Astrocyte (in vitro differentiated cells and primary cell): ENCODE data around the gene CAMK2B. TPM values are rescaled to one million over a fixed set of nuclear protein-coding genes. Genes with fewer than 3 reads are reported as not detected.

Experiments used
- DNase-seq: peaks from one replicate; pipeline ENCODE4 v3.0.0-alpha.2; 2010; ENCODE audit warnings: low read depth
- FAIRE-seq: peaks from 2 replicates; lab custom pipeline; 2011; peaks lifted over from hg19 to GRCh38; lab: Jason Lieb, UNC
- H2AFZ ChIP-seq: 2 replicates; pipeline ENCODE4 v1.6.0; 2012; ENCODE audit warnings: low read depth, low read length, inconsistent platforms
- H3K27ac ChIP-seq: 2 replicates; pipeline ENCODE4 v1.5.1; 2011; ENCODE audit warnings: low read depth, low read length, inconsistent platforms
- H3K27me3 ChIP-seq: 2 replicates; pipeline ENCODE4 v1.6.0; 2011; ENCODE audit warnings: low read length, inconsistent platforms; ENCODE audit not compliant: insufficient read depth
- H3K36me3 ChIP-seq: 2 replicates; pipeline ENCODE4 v1.5.1; 2011; ENCODE audit warnings: low read length, inconsistent platforms; ENCODE audit not compliant: insufficient read depth
- H3K4me1 ChIP-seq: 2 replicates; pipeline ENCODE4 v1.5.1; 2011; ENCODE audit warnings: low read length, inconsistent platforms; ENCODE audit not compliant: insufficient read depth
- H3K4me2 ChIP-seq: 2 replicates; pipeline ENCODE4 v1.6.0; 2012; ENCODE audit warnings: low read length, inconsistent platforms
- H3K4me3 ChIP-seq: 2 replicates; pipeline ENCODE4 v1.5.1; 2011; ENCODE audit warnings: low read depth, mild to moderate bottlenecking, low read length, inconsistent platforms; ENCODE audit not compliant: insufficient read depth
- H3K79me2 ChIP-seq: 2 replicates; pipeline ENCODE4 v1.6.0; 2012; ENCODE audit warnings: mild to moderate bottlenecking, low read length, inconsistent platforms; ENCODE audit not compliant: insufficient read depth
- H3K9ac ChIP-seq: 2 replicates; pipeline ENCODE4 v1.6.0; 2012; ENCODE audit warnings: mild to moderate bottlenecking, low read length, inconsistent platforms
- H3K9me3 ChIP-seq: 2 replicates; pipeline ENCODE4 v1.5.1; 2012; ENCODE audit warnings: low read depth, mild to moderate bottlenecking, low read length, inconsistent platforms; ENCODE audit not compliant: insufficient read depth
- H4K20me1 ChIP-seq: 2 replicates; pipeline ENCODE4 v1.6.0; 2012; ENCODE audit warnings: low read length, inconsistent platforms; ENCODE audit not compliant: insufficient read depth
- H3K27ac Mint-ChIP-seq: one replicate; pipeline ENCODE4 v1.8.0; 2021; ENCODE audit warnings: mild to moderate bottlenecking, mixed read lengths; ENCODE audit not compliant: unreplicated experiment
- H3K27me3 Mint-ChIP-seq: one replicate; pipeline ENCODE4 v1.8.0; 2021; ENCODE audit warnings: low read depth, mixed read lengths; ENCODE audit not compliant: unreplicated experiment
- H3K36me3 Mint-ChIP-seq: one replicate; pipeline ENCODE4 v1.8.0; 2021; ENCODE audit warnings: low read depth, mixed read lengths; ENCODE audit not compliant: unreplicated experiment
- H3K4me1 Mint-ChIP-seq: one replicate; pipeline ENCODE4 v1.8.0; 2021; ENCODE audit warnings: low read depth, mixed read lengths; ENCODE audit not compliant: unreplicated experiment
- H3K4me3 Mint-ChIP-seq: one replicate; pipeline ENCODE4 v1.8.0; 2021; ENCODE audit warnings: mild to moderate bottlenecking, moderate library complexity, mixed read lengths; ENCODE audit not compliant: unreplicated experiment
- H3K9me3 Mint-ChIP-seq: one replicate; pipeline ENCODE4 v1.8.0; 2021; ENCODE audit warnings: mild to moderate bottlenecking, mixed read lengths; ENCODE audit not compliant: unreplicated experiment
- EZH2 ChIP-seq: IDR thresholded peaks from 2 replicates; pipeline ENCODE4 v1.6.1; 2012; ENCODE audit warnings: mild to moderate bottlenecking, low read length, inconsistent platforms; ENCODE audit not compliant: insufficient read depth
- total RNA-seq: library from RNA; stranded (reverse); gene quantifications from 2 replicates; pipeline ENCODE4 v1.2.1, GENCODE V29; 2021
- TF ChIP-seq, protein P1 (sequence below): IDR thresholded peaks from 2 replicates; pipeline ENCODE4 v1.5.1; 2011; ENCODE audit warnings: low read depth, mild to moderate bottlenecking, inconsistent platforms, low read length, moderate library complexity; ENCODE audit not compliant: insufficient read depth

Gene CAMK2B
- total RNA-seq, 1 donor from 2014 or later, result 0.18 TPM

DNA sequence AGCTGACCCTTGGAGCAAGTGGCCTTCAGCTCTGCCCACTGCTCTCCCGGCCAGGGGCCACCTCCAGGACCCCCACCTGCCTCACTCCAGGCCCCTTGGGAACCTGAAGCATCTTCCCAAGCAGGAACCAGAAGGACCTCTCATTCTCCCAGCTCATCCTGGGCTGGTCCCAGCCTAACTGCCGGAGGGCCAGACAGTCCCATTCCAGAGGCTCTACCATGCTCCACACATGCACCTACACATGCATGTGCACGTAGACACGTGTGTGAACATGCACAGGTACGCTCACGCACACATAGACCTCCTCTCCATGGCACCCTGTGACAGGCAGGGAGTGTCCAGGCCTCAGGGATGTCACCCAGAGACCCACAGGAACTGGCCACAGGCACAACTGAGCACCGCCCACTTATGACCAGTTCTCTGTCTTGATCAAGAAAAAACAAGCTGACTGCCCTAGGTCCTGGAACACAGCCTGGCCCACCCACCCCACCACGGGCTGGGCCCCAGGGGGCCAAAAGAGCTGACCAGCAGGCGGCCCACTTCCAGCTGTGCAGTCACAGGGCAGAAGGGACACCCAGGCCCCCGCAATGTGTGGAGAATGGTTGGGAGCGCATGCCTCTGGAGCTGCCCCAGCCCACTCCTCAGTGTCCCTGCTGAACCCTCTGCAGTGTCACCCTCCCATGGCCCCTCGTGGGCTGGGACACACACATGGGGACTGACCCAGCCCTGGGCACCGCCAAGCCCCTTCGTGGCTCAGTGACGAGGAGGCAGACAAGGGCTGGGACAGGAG, 43.4 kb downstream of the CAMK2B start:
- H3K4me3 ChIP-seq, result no peak overlapping the region
- Mint-ChIP-seq H3K27ac (no peak overlapping the region), H3K4me3 (no peak overlapping the region), H3K4me1 (peaks cover 3% of the 10 kb centered on the region), H3K27me3 (peaks cover 33% of the 10 kb centered on the region), H3K36me3 (no peaks in the 10 kb centered on the region), H3K9me3 (no peaks in the 10 kb centered on the region)
- no peak overlapping the region for H3K4me2 ChIP-seq
- no peaks in the 10 kb centered on the region for H3K9me3 ChIP-seq
- no peak overlapping the region for H2AFZ ChIP-seq
- no peaks in the 10 kb centered on the region for H3K27me3 ChIP-seq
- peaks cover 7% of the 10 kb centered on the region for H3K4me1 ChIP-seq
- FAIRE-seq (no peak), DNase-seq (no peak)
- H3K27ac ChIP-seq, result no peak overlapping the region
- H4K20me1 ChIP-seq, result no peaks in the 10 kb centered on the region
- H3K9ac ChIP-seq, result no peak overlapping the region
- no peak for TF ChIP-seq EZH2
- TF ChIP-seq, protein P1, sequence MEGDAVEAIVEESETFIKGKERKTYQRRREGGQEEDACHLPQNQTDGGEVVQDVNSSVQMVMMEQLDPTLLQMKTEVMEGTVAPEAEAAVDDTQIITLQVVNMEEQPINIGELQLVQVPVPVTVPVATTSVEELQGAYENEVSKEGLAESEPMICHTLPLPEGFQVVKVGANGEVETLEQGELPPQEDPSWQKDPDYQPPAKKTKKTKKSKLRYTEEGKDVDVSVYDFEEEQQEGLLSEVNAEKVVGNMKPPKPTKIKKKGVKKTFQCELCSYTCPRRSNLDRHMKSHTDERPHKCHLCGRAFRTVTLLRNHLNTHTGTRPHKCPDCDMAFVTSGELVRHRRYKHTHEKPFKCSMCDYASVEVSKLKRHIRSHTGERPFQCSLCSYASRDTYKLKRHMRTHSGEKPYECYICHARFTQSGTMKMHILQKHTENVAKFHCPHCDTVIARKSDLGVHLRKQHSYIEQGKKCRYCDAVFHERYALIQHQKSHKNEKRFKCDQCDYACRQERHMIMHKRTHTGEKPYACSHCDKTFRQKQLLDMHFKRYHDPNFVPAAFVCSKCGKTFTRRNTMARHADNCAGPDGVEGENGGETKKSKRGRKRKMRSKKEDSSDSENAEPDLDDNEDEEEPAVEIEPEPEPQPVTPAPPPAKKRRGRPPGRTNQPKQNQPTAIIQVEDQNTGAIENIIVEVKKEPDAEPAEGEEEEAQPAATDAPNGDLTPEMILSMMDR, result no peak
- no peaks in the 10 kb centered on the region for H3K36me3 ChIP-seq
- no peaks in the 10 kb centered on the region for H3K79me2 ChIP-seq

DNA sequence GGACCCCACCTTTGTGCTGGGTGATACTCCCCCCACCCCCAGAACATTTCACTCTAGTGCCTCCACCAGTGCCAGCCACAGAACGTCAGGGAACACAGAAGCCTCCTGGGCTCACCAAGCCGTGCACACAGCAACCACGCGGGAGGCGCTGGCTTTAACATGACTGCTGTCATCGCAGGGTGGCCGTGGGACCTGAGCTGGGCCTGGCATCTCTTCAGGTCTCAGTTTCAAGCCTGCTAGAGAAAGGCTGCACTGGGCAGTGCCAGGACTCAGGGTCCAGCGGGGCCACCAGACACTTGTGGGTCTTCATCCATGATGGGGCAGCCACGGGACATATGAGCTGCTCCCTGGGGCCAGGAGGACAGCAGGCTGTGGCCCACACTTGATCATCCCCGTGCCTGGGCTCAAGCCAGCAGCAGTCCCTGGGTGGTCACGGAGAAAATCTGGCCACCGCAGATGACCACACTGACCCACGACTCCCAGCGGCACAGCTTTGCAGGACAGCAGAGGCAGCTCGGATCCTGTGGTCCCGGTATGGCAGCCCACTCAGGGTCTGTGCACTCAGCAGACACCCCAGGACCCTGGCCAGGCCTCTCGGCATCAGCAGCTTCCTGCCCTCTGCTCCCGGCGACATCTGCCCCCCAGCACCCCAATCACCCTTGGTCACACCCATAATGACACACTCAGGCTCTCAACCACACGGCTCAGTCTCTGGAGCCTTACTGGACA, 44.2 kb downstream of the CAMK2B start:
- DNase-seq, result no peak

More for the DNA sequence above, 44.2 kb downstream of the CAMK2B start:
- no peaks in the 10 kb centered on the region for H3K36me3 ChIP-seq
- H3K9me3 Mint-ChIP-seq, result no peaks in the 10 kb centered on the region
- H3K4me3 ChIP-seq, result no peak overlapping the region
- no peak overlapping the region for H3K27ac ChIP-seq
- no peak for FAIRE-seq
- no peaks in the 10 kb centered on the region for H3K27me3 ChIP-seq
- H3K79me2 ChIP-seq, result no peaks in the 10 kb centered on the region
- no peak overlapping the region for H3K4me2 ChIP-seq
- H3K4me1 ChIP-seq, result peaks cover 7% of the 10 kb centered on the region
- no peaks in the 10 kb centered on the region for H3K36me3 Mint-ChIP-seq
- no peaks in the 10 kb centered on the region for H3K9me3 ChIP-seq
- no peak overlapping the region for H3K27ac Mint-ChIP-seq
- H3K4me3 Mint-ChIP-seq, result no peak overlapping the region
- H4K20me1 ChIP-seq, result no peaks in the 10 kb centered on the region
- TF ChIP-seq, protein P1, result no peak
- TF ChIP-seq EZH2, result no peak
- peaks cover 3% of the 10 kb centered on the region for H3K4me1 Mint-ChIP-seq
- no peak overlapping the region for H2AFZ ChIP-seq
- peaks cover 32% of the 10 kb centered on the region for H3K27me3 Mint-ChIP-seq
- no peak overlapping the region for H3K9ac ChIP-seq
